Activated T-helper 2 cell treated with anti-CD3 and anti-CD28 coated beads, Interferon-gamma antibody, Interleukin-2, Interleukin-4, amounts not matched to agents 10 μg/mL and 5 μg/mL and 100 μg/mL, durations not matched to agents 14 hours and 24 hours and 36 hours (primary cell): ENCODE data around the gene TFAP2B. TPM values are rescaled to one million over a fixed set of nuclear protein-coding genes. Genes with fewer than 3 reads are reported as not detected.

Experiments
- DNase-seq: peaks from one replicate; pipeline ENCODE4 v3.0.0; 2021; ENCODE audit warnings: low spot score
- H3K27ac Mint-ChIP-seq: one replicate; pipeline ENCODE4 v1.8.0; 2021; ENCODE audit warnings: mixed read lengths
- H3K27me3 Mint-ChIP-seq: one replicate; pipeline ENCODE4 v1.8.0; 2021; ENCODE audit warnings: low read depth, mixed read lengths
- H3K36me3 Mint-ChIP-seq: one replicate; pipeline ENCODE4 v1.8.0; 2021; ENCODE audit warnings: low read depth, mixed read lengths
- H3K4me1 Mint-ChIP-seq: one replicate; pipeline ENCODE4 v1.8.0; 2021; ENCODE audit warnings: low read depth, mixed read lengths
- H3K4me3 Mint-ChIP-seq: one replicate; pipeline ENCODE4 v1.8.0; 2021; ENCODE audit warnings: low read depth, mild to moderate bottlenecking, moderate library complexity, mixed read lengths
- H3K9me3 Mint-ChIP-seq: one replicate; pipeline ENCODE4 v1.8.0; 2021; ENCODE audit warnings: mixed read lengths
- intact Hi-C: fragments of 100-400 bp; cut with micrococcal nuclease; formaldehyde crosslinking; loops from one replicate; pipeline ENCODE4 v1.15.1; 2023
- total RNA-seq: library from RNA; stranded (reverse); gene quantifications from 2 replicates; pipeline ENCODE4 v1.2.3, GENCODE V29; 2022

The TFAP2B gene
- total RNA-seq, 1 donor from 2014 or later: not detected

DNA sequence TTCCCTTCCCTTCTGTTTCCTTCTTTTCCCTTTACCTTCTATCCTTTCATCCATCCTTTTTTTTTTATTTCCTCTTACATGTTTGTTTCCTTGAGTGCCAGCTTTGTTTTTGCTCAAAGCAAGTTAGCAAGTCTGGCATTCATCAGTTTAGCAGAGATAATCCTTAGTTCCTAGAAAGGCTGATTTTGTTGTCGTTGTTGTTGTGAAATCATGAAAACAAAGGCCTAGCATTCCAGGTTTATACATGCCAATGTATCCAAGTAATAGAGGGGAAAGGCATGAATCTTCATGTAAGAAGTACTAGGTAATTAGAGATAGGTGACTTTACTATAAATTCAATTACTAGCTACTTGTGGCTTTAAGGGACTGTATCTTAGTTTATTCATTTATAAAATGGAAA, 45.9 kb downstream of the TFAP2B start:
- no peaks in the 10 kb centered on the region for H3K4me1 Mint-ChIP-seq
- no peaks in the 10 kb centered on the region for H3K9me3 Mint-ChIP-seq
- no peak for DNase-seq
- no peak overlapping the region for H3K4me3 Mint-ChIP-seq
- no peaks in the 10 kb centered on the region for H3K27me3 Mint-ChIP-seq
- H3K27ac Mint-ChIP-seq: no peak overlapping the region
- H3K36me3 Mint-ChIP-seq: no peaks in the 10 kb centered on the region
- intact Hi-C loops: no loop called here

DNA sequence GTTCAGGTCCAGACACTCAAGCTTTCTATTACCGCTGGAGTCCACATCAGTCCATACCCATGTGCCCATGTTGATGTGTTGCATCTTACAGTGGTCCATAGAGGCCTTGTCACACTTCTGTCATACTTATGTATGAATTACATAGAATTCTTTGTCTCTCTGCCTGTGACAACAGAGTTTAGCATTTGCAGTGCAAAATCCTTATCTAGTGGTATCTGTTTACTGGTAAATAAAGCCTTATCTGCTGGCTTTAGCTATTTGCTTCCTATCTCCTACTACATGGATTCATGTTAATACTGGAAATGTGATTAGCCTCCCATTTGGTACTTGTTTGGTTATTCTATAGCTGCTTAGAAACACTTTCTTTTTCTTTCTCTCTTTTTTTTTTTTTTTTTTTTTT, 49.8 kb downstream of the TFAP2B start:
- Mint-ChIP-seq H3K4me3 (no peak overlapping the region), H3K9me3 (no peaks in the 10 kb centered on the region), H3K27ac (no peak overlapping the region), H3K36me3 (no peaks in the 10 kb centered on the region), H3K27me3 (no peaks in the 10 kb centered on the region), H3K4me1 (no peaks in the 10 kb centered on the region)
- DNase-seq: no peak
- intact Hi-C loops: no loop called here

DNA sequence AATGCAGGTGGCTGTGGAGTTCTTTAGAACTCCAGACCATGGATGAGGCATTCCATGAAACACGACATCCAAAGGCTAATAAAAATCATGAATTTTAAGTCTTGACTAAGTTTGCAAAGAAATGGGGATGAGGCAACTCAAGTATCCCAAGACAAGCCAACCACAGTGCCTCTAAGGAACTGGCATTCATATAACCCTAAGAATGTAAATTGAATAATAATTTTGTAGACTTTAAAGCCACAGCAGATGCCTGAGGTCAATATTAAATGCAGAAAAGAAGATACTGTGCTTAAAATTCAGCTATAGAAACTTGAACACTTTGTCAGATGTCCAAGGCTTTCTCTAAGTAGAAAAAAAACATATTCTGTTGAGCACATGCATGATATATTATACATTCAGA, 54.5 kb downstream of the TFAP2B start:
- Mint-ChIP-seq H3K9me3 (no peaks in the 10 kb centered on the region), H3K27ac (no peak overlapping the region), H3K27me3 (no peaks in the 10 kb centered on the region), H3K4me3 (no peak overlapping the region), H3K4me1 (no peaks in the 10 kb centered on the region), H3K36me3 (no peaks in the 10 kb centered on the region)
- intact Hi-C loops: no loop called here
- DNase-seq: no peak

- no peaks in the 10 kb centered on the region for H3K36me3 Mint-ChIP-seq
- no peaks in the 10 kb centered on the region for H3K4me1 Mint-ChIP-seq
- intact Hi-C loops: no loop called here
Measured at GRCh38 chr6:50884364-50884763, 65.7 kb downstream of the TFAP2B start.

DNA sequence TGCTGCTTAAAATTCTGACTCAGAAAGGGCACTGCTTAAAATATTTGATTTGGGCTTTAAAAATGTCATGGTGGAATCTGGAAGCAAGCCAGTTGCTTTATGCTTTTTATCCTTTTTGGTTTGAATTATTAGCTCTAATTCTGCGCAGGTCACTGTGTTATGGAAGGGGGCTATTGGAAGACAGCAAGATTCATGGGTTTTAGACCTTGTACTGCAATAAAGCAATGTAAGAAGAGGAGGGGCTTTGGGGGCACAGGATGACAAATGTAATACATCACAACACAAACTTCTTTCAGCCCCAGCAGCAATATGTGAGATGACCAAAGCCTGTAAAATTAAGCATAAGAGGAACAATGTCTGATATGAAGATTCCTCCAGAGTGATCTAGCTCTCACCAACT, 68.4 kb downstream of the TFAP2B start:
- intact Hi-C loops: no loop called here
- DNase-seq: no peak
- no peak overlapping the region for H3K4me3 Mint-ChIP-seq
- H3K9me3 Mint-ChIP-seq: no peaks in the 10 kb centered on the region
- H3K4me1 Mint-ChIP-seq: no peaks in the 10 kb centered on the region
- no peaks in the 10 kb centered on the region for H3K36me3 Mint-ChIP-seq
- no peaks in the 10 kb centered on the region for H3K27me3 Mint-ChIP-seq
- no peak overlapping the region for H3K27ac Mint-ChIP-seq

More at GRCh38 chr6:50884364-50884763, 65.7 kb downstream of the TFAP2B start:
- Mint-ChIP-seq H3K27me3 (no peaks in the 10 kb centered on the region), H3K4me3 (no peak overlapping the region), H3K27ac (no peak overlapping the region), H3K9me3 (no peaks in the 10 kb centered on the region)
- DNase-seq: no peak

- H3K27me3 Mint-ChIP-seq: no peaks in the 10 kb centered on the region
- H3K9me3 Mint-ChIP-seq: no peaks in the 10 kb centered on the region
- no peaks in the 10 kb centered on the region for H3K36me3 Mint-ChIP-seq
Measured at GRCh38 chr6:50889497-50889896, 70.8 kb downstream of the TFAP2B start.

DNA sequence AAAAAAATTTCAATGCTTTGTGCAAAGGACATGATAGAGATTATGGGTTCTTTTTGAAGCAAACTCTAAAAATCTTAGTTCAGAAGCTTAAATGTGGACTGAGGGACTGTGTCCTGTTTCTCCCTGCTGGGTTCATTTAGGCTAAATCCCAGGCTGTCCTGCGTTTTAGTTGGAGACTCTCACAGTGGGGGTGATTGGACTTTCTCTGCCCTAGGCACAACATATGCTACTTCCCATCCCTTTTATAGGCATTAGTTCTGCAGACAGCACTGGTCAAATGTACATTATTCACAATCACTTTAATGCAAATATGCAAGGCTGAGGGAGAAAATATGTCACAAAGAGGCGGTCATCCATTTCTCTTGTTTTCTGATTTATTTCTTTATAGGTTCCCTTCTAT, 71.3 kb downstream of the TFAP2B start:
- Mint-ChIP-seq H3K27ac (no peak overlapping the region), H3K27me3 (no peaks in the 10 kb centered on the region), H3K4me1 (no peaks in the 10 kb centered on the region), H3K36me3 (no peaks in the 10 kb centered on the region), H3K9me3 (peaks cover 1% of the 10 kb centered on the region), H3K4me3 (no peak overlapping the region)
- DNase-seq: no peak
- intact Hi-C loops: no loop called here

More at GRCh38 chr6:50889497-50889896, 70.8 kb downstream of the TFAP2B start:
- no peak overlapping the region for H3K4me3 Mint-ChIP-seq
- H3K4me1 Mint-ChIP-seq: no peaks in the 10 kb centered on the region
- intact Hi-C loops: no loop called here
- no peak overlapping the region for H3K27ac Mint-ChIP-seq
- DNase-seq: no peak

DNA sequence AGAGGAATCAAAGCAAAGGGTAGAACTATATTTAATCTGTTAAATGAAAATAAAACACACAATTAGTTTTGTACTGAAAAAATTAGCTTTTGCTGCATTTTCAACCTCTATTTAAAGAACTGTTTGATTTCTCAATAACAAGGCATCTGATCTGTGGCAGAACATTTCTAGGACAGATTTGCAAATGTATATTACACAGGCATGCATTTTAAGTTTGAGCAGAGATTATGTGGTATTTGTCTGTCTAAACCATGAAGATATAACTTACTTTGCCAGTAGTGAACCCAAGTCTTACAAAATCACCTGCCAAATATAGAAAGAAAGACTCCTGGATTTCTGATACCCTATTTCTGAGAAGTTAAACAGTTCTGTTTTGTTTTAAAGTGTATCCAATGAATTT, 71.9 kb downstream of the TFAP2B start:
- H3K4me1 Mint-ChIP-seq: no peaks in the 10 kb centered on the region
- H3K4me3 Mint-ChIP-seq: no peak overlapping the region
- intact Hi-C loops: no loop called here
- H3K27me3 Mint-ChIP-seq: no peaks in the 10 kb centered on the region
- no peaks in the 10 kb centered on the region for H3K36me3 Mint-ChIP-seq
- H3K9me3 Mint-ChIP-seq: peaks cover 4% of the 10 kb centered on the region
- no peak for DNase-seq
- no peak overlapping the region for H3K27ac Mint-ChIP-seq

GRCh38 chr6:50891290-50891689, 72.6 kb downstream of the TFAP2B start:
- Mint-ChIP-seq H3K9me3 (peaks cover 4% of the 10 kb centered on the region), H3K4me1 (no peaks in the 10 kb centered on the region), H3K36me3 (no peaks in the 10 kb centered on the region), H3K27me3 (no peaks in the 10 kb centered on the region), H3K4me3 (no peak overlapping the region), H3K27ac (no peak overlapping the region)
- no peak for DNase-seq
- intact Hi-C loops: no loop called here

Other genes starting within 250 kb of the TFAP2B start
- not detected in 2 replicates for gene TFAP2D, start 105.3 kb upstream of the TFAP2B start, total RNA-seq